ENCODE data around the gene RSPH3.
"Not testable (repeated sequence)": the region's sequence is repeated elsewhere in the genome, so short reads cannot be mapped to it uniquely, and the experiment has no call there.

The RSPH3 gene

GRCh38 chr6:159023893-159024292 lies 23.9 kb upstream of the RSPH3 start:
- no peak for DNase-seq (ENCODE audit: low read depth in 2 of 2)

- DNase-seq (ENCODE audit: low read depth in 2 of 2) = no peak
Measured at GRCh38 chr6:159020011-159020410, 20.0 kb upstream of the RSPH3 start.

GRCh38 chr6:159017757-159018559 lies 18.0 kb upstream of the RSPH3 start:
- DNase-seq (ENCODE audit: low read depth in 2 of 2) = no peak

GRCh38 chr6:159014406-159014805 lies 14.4 kb upstream of the RSPH3 start:
- no peak for DNase-seq (ENCODE audit: low read depth in 2 of 2)

GRCh38 chr6:159013229-159013628 lies 13.2 kb upstream of the RSPH3 start:
- DNase-seq (ENCODE audit: low read depth in 2 of 2) = no peak

GRCh38 chr6:159012201-159012600 lies 12.2 kb upstream of the RSPH3 start:
- no peak for DNase-seq (ENCODE audit: low read depth in 2 of 2)

GRCh38 chr6:159010037-159010612 lies 10.1 kb upstream of the RSPH3 start:
- not testable (repeated sequence) for DNase-seq (ENCODE audit: low read depth in 2 of 2)

GRCh38 chr6:159008656-159009288 lies 8.8 kb upstream of the RSPH3 start:
- no peak for DNase-seq (ENCODE audit: low read depth in 2 of 2)

GRCh38 chr6:159007510-159007909 lies 7.5 kb upstream of the RSPH3 start:
- no peak for DNase-seq (ENCODE audit: low read depth in 2 of 2)

- no peak for DNase-seq (ENCODE audit: low read depth in 2 of 2)
Measured at GRCh38 chr6:159005436-159005835, 5.4 kb upstream of the RSPH3 start.

GRCh38 chr6:159004592-159004991 lies 4.6 kb upstream of the RSPH3 start:
- DNase-seq (ENCODE audit: low read depth in 2 of 2) = no peak

GRCh38 chr6:159002432-159003155 lies 2.6 kb upstream of the RSPH3 start:
- no peak for DNase-seq (ENCODE audit: low read depth in 2 of 2)

GRCh38 chr6:158999154-158999665 lies 792 bp downstream of the RSPH3 start:
- no peak for DNase-seq (ENCODE audit: low read depth in 2 of 2)

GRCh38 chr6:158996856-158997255 lies 3.1 kb downstream of the RSPH3 start:
- DNase-seq (ENCODE audit: low read depth in 2 of 2) = no peak

GRCh38 chr6:158993639-158994038 lies 6.4 kb downstream of the RSPH3 start:
- no peak for DNase-seq (ENCODE audit: low read depth in 2 of 2)

GRCh38 chr6:158991017-158991723 lies 8.8 kb downstream of the RSPH3 start:
- DNase-seq (ENCODE audit: low read depth in 2 of 2) = peak; percentile 8 to 13

GRCh38 chr6:158989711-158990110 lies 10.3 kb downstream of the RSPH3 start:
- DNase-seq (ENCODE audit: low read depth in 2 of 2) = not testable (repeated sequence)

- no peak for DNase-seq (ENCODE audit: low read depth in 2 of 2)
Measured at GRCh38 chr6:158988477-158988876, 11.5 kb downstream of the RSPH3 start.

- no peak for DNase-seq (ENCODE audit: low read depth in 2 of 2)
Measured at GRCh38 chr6:158987657-158988056, 12.3 kb downstream of the RSPH3 start.

- no peak for DNase-seq (ENCODE audit: low read depth in 2 of 2)
Measured at GRCh38 chr6:158978757-158979156, 21.2 kb downstream of the RSPH3 start.

- DNase-seq (ENCODE audit: low read depth in 2 of 2) = no peak
Measured at GRCh38 chr6:158977382-158977781, 22.6 kb downstream of the RSPH3 start.

All from stimulated activated CD4-positive, alpha-beta T cell treated with anti-CD3 and anti-CD28 coated beads, Interleukin-15, amount 100 ng/mL, for 48 hours (primary cell).